NCI-H345 treated with DMSO at 0.1 percent for 48 hours (cell line): ENCODE results near the gene VRK2.

Source experiments
- DNase-seq: peaks from one replicate; lab custom pipeline; 2025; ENCODE audit not compliant: unreplicated experiment; lab: John Stamatoyannopoulos, UW

The VRK2 gene

GRCh38 chr2:58046585-58047372, at the start of gene VRK2:
TSS of gene VRK2 (plus strand) at chr2:58046806. CDS start at chr2:58048832, 2,026 bp downstream.
- no peak for DNase-seq

DNA sequence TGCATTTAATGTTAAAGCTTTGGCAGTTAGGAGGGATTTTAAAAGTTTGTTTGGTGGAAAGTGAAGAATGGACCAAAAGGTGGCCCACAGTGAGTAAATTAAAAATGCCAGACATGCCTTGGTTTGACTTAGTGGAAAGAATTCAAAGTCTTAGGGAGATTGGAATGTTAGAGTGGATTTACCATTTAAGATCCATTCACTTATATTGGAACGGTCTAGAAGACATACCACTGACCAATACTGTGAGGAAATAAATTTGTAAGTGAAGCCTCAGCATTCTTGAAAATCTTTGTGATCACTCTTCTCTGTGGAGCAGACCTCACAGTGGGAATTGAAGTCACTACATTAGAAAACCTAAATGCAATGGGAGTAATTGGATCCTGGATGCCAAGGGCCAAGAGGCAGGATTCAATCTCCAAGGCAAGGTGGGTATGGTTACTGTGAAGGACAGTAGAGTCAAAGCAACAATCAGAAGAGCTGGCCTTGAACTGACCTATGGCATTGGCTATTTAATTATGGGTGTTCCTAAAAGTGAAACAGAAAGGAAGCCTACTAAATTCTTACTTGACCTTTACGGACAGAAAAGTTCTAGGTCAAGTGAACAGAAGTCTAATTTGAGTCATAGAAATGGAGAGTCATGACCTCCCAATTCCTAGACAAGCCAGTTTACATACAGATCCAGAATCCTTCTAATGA, 40.2 kb upstream of the VRK2 start:
- DNase-seq, result no peak

DNA sequence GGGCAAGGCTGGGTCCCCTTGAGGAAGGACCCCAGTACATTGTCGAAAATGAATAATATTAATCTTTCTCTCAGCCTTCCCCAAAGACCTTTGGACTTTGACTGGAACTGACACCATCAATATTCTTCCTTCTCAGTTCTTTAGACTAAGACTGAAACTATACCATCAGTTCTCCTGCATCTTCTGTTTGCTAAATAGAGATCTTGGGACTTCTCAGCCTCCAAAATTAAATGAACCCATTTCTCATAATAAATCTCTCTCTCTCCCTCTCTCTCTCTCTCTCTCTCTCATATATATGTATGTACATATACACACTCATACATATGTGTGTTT, 39.7 kb upstream of the VRK2 start:
- no peak for DNase-seq

GRCh38 chr2:58010599-58010998, 36.0 kb upstream of the VRK2 start:
- no peak for DNase-seq

- DNase-seq, result no peak
These were observed 27.4 kb upstream of the VRK2 start for GRCh38 chr2:58019229-58019628.

- no peak for DNase-seq
These were observed 21.3 kb upstream of the VRK2 start for GRCh38 chr2:58025150-58025933.

DNA sequence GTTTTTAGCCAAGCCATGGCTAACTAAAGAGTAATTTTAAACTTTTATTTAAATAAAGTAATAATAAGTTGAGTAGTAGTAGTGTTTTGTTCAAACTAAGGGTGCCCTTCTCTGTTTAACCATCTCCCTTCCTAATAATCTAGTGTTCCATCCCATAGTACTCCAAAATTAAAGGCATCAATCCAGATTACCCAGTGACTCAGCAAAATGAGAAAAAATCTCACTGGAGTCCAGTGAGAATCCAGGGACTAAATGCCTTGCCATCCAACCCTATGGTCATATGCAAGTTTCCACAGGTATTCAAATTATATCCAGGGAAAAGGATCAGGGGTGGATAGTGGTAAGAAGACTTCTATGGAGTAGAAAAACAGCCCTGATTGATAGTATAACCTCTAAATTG, 19.6 kb upstream of the VRK2 start:
- DNase-seq, result no peak

GRCh38 chr2:58030771-58031170, 15.8 kb upstream of the VRK2 start:
- DNase-seq, result no peak

DNA sequence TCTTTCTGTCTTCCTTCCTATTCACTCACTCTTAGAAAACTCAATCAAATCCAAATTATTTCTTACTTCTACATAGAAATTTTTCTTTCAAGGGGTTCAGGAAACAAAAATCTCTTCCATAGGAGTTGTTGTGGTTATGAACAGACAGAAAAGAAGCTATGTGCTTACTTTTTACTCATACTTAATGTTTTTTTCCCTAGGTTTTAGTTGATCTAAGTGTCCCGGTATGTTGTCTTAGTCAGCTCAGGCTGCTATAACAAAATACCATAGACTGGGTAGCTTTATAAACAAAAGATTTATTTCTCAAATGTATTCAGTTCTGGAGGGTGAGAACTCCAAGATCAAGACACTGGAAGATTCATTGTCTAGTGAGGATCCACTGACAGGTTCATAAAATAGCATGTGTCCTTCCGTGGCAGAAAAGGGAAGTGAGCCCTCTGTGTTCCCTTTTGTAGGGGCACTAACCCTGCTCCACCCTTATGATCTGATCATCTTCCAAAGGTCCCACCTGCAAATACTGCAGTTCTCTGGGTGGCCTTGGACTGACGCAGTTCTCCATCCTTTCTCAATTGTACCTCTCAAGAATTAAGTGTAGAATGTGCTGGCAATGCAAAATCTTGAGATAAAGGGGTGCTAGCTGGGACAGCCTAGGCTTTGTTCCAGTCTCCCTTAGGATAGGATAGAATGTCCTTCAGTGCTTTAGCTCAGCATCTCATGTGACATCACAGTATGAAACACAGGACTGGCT, 14.4 kb upstream of the VRK2 start:
- DNase-seq, result no peak

DNA sequence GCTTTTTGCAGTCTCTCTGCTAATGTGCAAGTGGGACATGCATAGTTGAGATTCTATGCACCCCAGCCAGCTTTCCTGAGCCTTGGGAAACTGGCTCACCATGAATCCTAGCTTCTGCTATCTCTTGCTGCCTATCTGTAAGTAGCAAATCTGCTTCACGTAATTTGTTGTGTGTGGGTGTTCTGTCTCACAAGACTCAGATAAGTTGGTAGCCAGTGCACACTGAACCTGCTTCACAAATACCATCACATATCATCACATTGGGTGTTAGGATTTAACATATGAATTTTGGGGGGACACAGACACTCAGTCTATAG, 13.9 kb upstream of the VRK2 start:
- DNase-seq, result no peak

DNA sequence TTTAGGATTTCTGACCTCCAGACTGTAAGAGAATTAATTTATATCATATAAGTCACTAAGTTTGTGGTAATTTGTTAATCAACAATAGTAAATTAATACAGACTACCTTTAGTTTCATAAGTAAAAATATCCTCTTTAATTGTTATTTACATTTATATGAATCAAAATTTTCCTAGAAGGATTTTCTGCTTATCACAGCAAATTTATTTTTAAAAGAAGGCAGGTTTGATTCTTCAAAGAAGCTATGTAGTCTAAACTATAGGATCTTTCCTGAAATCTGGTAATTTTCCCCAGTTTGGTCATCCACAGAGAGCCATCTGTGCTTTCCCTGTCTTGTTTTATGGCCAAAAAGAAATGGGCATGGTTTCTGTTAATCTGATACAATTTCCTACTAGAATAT, 13.1 kb upstream of the VRK2 start:
- no peak for DNase-seq

GRCh38 chr2:58035352-58035751, 11.3 kb upstream of the VRK2 start:
- no peak for DNase-seq

GRCh38 chr2:58039170-58039611, 7.4 kb upstream of the VRK2 start:
- DNase-seq, result no peak

- DNase-seq, result peak; percentile 61
These were observed 4.1 kb upstream of the VRK2 start for GRCh38 chr2:58042486-58042970.

GRCh38 chr2:58044145-58044544, 2.5 kb upstream of the VRK2 start:
- DNase-seq, result no peak

DNA sequence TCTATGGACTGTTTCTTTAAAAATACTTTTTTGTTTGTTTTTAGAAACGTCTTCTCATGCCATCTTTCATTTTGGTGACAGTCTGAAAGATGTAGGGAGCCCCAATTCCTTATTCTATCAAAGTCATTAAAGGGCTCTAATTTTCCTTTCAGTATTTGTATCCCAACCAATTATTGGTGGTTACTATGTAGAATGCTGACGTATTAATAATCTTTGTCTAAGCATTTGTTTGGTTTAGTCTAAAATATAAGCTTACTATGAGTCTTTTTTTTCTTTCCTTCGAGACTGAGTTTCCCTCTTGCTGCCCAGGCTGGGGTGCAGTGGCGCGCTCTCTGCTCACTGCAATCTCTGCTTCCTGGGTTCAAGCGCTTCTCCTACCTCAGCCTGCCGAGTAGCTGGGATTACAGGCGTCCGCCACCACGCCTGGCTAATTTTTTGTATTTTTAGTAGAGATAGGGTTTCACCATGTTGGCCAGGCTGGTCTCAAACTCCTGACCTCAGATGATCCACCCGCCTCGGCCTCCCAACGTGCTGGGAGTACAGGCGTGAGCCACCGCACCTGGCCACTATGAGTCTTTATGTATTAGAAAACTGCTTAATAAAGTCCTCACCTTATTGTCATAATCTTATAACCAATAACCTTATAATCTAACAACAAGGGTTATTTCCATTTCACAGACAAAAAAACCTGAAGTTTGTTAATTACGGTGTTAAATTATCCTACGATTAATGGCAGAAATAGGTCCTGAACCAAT, 849 bp upstream of the VRK2 start:
- no peak for DNase-seq

GRCh38 chr2:58046335-58046584, 346 bp upstream of the VRK2 start:
- DNase-seq, result no peak

GRCh38 chr2:58047373-58047935, 848 bp downstream of the VRK2 start:
- DNase-seq, result no peak

- DNase-seq, result no peak
These were observed 1.4 kb downstream of the VRK2 start for GRCh38 chr2:58047961-58048360.

- no peak for DNase-seq
These were observed 4.8 kb downstream of the VRK2 start for GRCh38 chr2:58051445-58051844.
